CD4-positive, alpha-beta T cell (primary cell): Measurements from ENCODE around the gene CDH4. TPM values are rescaled to one million over a fixed set of nuclear protein-coding genes. Genes with fewer than 3 reads are reported as not detected.

Source experiments
- ATAC-seq: fragments of 200-7000 bp; cut with Tn5 transposase; one replicate; pipeline ENCODE4 v1.10.0; 2022; ENCODE audit warnings: mild to moderate bottlenecking; ENCODE audit not compliant: poor library complexity
- CTCF ChIA-PET: fragments of 350-600 bp; sonication (Branson Sonifier 250); formaldehyde crosslinking; loops from one replicate; lab custom pipeline; 2021; ENCODE audit warnings: antibody characterized with exemption, inconsistent platforms; lab: Charles Lee
- POLR2A ChIA-PET: fragments of 350-600 bp; sonication (Branson Sonifier 250); formaldehyde crosslinking; loops from one replicate; lab custom pipeline; 2021; ENCODE audit warnings: antibody characterized with exemption, inconsistent platforms; lab: Charles Lee
- DNase-seq, 14 experiments: peaks; one replicate each; pipeline ENCODE4 v3.0.0-alpha.2; 2013 to 2020; ENCODE audit warnings: mixed read lengths in 2 of 14
- H3K27ac ChIP-seq, 2 donors: one replicate each; pipeline versions ENCODE4 v1.5.1 to v1.7.0; 2013; ENCODE audit warnings: low read length in 2 of 2, low read depth in 1 of 2, mild to moderate bottlenecking in 1 of 2
- H3K27me3 ChIP-seq, 2 experiments: 1 replicate in 1 of 2; 2 replicates in 1 of 2; pipeline versions ENCODE4 v1.6.1 to v1.7.0; 2013; ENCODE audit warnings: low read length in 2 of 2, control low read depth in 1 of 2, mild to moderate bottlenecking in 1 of 2, moderate library complexity in 1 of 2; ENCODE audit not compliant: insufficient read depth in 2 of 2, control insufficient read depth in 1 of 2
- H3K36me3 ChIP-seq: one replicate; pipeline ENCODE4 v1.6.1; 2013; ENCODE audit warnings: low read length, control low read depth; ENCODE audit not compliant: insufficient read depth
- H3K4me1 ChIP-seq: one replicate; pipeline ENCODE4 v1.6.1; 2013; ENCODE audit warnings: low read length, control low read depth; ENCODE audit not compliant: insufficient read depth
- H3K4me3 ChIP-seq: one replicate; pipeline ENCODE4 v1.5.1; 2013; ENCODE audit warnings: mild to moderate bottlenecking, low read length, moderate library complexity
- H3K9me3 ChIP-seq, 2 experiments: 1 replicate in 1 of 2; 2 replicates in 1 of 2; pipeline versions ENCODE4 v1.6.1 to v1.7.0; 2013; ENCODE audit warnings: low read length in 2 of 2, mild to moderate bottlenecking in 2 of 2, control low read depth in 1 of 2, moderate library complexity in 1 of 2; ENCODE audit not compliant: control insufficient read depth in 1 of 2, insufficient read depth in 1 of 2
- H3K27ac Mint-ChIP-seq: one replicate; pipeline ENCODE4 v1.8.0; 2020; ENCODE audit warnings: mixed read lengths
- H3K27me3 Mint-ChIP-seq: one replicate; pipeline ENCODE4 v1.8.0; 2021; ENCODE audit warnings: mixed read lengths
- H3K36me3 Mint-ChIP-seq: one replicate; pipeline ENCODE4 v1.8.0; 2021; ENCODE audit warnings: low read depth, mixed read lengths
- H3K4me1 Mint-ChIP-seq: one replicate; pipeline ENCODE4 v1.8.0; 2021; ENCODE audit warnings: low read depth, mixed read lengths
- H3K4me3 Mint-ChIP-seq: one replicate; pipeline ENCODE4 v1.8.0; 2020; ENCODE audit warnings: mild to moderate bottlenecking, mixed read lengths
- H3K9me3 Mint-ChIP-seq: one replicate; pipeline ENCODE4 v1.8.0; 2020; ENCODE audit warnings: mixed read lengths
- CTCF ChIP-seq: fragments of 200-600 bp; IDR thresholded peaks from one replicate; pipeline ENCODE4 v1.8.0; 2022; ENCODE audit warnings: antibody characterized with exemption, mild to moderate bottlenecking
- intact Hi-C, 2 experiments: fragments of 100-400 bp; cut with DNase I in 1 of 2; cut with micrococcal nuclease in 1 of 2; formaldehyde crosslinking; loops; one replicate each; pipeline versions ENCODE4 v1.15.1 to v1.9.0; 2023 to 2025; cut with DNase I, micrococcal nuclease
- total RNA-seq, 174 experiments: library from RNA in 2 of 174; stranded (reverse) in 2 of 174; gene quantifications; one replicate each; pipeline ENCODE4 v1.2.3 and lab custom pipeline; 2021 to 2026

Gene CDH4
- total RNA-seq, 2 experiments from 2014 or later, result 0.11 TPM

GRCh38 chr20:61797971-61798411 is 545.9 kb downstream of the CDH4 start:
- DNase-seq (no peak), ATAC-seq (no peak)
- Mint-ChIP-seq H3K27me3 (peaks cover 6% of the 10 kb centered on the region), H3K9me3 (no peaks in the 10 kb centered on the region), H3K36me3 (no peaks in the 10 kb centered on the region), H3K4me1 (no peaks in the 10 kb centered on the region), H3K4me3 (no peak overlapping the region), H3K27ac (no peak overlapping the region)
- Histone ChIP-seq H3K27ac (no peak overlapping the region), H3K36me3 (no peaks in the 10 kb centered on the region), H3K4me1 (no peaks in the 10 kb centered on the region), H3K9me3 (peaks cover 0 to 30% of the 10 kb centered on the region in 2 experiments), H3K4me3 (no peak overlapping the region), H3K27me3 (no peaks in the 10 kb centered on the region)
- ChIA-PET POLR2A (no interaction called here), CTCF (no interaction called here)
- no peak for TF ChIP-seq CTCF
- intact Hi-C loops, result no loop called here

GRCh38 chr20:61798632-61799031 is 546.6 kb downstream of the CDH4 start:
- no peak for TF ChIP-seq CTCF
- Histone ChIP-seq H3K4me1 (no peaks in the 10 kb centered on the region), H3K4me3 (no peak overlapping the region), H3K36me3 (no peaks in the 10 kb centered on the region), H3K9me3 (peaks cover 0 to 25% of the 10 kb centered on the region in 2 experiments), H3K27me3 (no peaks in the 10 kb centered on the region), H3K27ac (no peak overlapping the region)
- POLR2A ChIA-PET, result no interaction called here
- CTCF ChIA-PET, result no interaction called here
- intact Hi-C loops, result no loop called here
- no peaks in the 10 kb centered on the region for H3K36me3 Mint-ChIP-seq
- H3K27ac Mint-ChIP-seq, result no peak overlapping the region
- no peak overlapping the region for H3K4me3 Mint-ChIP-seq
- DNase-seq (no peak), ATAC-seq (no peak)
- H3K27me3 Mint-ChIP-seq, result peaks cover 6% of the 10 kb centered on the region
- H3K4me1 Mint-ChIP-seq, result no peaks in the 10 kb centered on the region
- no peaks in the 10 kb centered on the region for H3K9me3 Mint-ChIP-seq

DNA sequence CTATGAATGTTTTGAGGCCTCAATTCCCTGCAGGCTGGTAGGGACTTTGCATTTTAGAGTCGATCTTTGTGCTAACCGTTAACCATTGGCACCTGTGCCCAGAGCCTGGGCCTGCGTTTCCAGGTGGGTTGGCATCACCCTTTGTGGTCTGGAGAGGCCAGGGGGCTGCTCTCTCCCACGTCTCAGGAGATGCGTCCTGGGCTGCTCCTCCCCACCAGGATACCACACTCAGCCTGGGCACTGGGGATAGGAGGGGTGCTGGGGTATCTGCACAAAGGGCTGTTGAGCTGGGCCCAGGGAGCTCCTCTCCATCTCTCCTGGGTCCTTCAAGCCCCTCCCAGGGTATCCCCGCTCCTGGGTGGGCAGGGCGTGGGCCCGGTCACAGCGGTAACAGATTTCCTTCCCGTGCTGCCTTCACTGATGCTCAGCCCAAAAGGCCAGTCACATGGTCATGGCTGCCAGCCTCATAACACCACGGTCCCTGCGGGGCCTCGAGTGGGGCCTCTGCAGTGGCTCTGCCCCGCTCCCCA is 547.4 kb downstream of the CDH4 start:
- DNase-seq (no peak), ATAC-seq (no peak)
- no peak overlapping the region for H3K27ac ChIP-seq
- H3K36me3 ChIP-seq, result no peaks in the 10 kb centered on the region
- H3K4me1 ChIP-seq, result no peaks in the 10 kb centered on the region
- ChIA-PET CTCF (no interaction called here), POLR2A (no interaction called here)
- H3K4me3 ChIP-seq, result no peak overlapping the region
- peaks cover 0 to 25% of the 10 kb centered on the region in 2 experiments for H3K9me3 ChIP-seq
- no peaks in the 10 kb centered on the region for H3K36me3 Mint-ChIP-seq
- H3K4me1 Mint-ChIP-seq, result no peaks in the 10 kb centered on the region
- intact Hi-C loops, result no loop called here
- no peaks in the 10 kb centered on the region for H3K27me3 ChIP-seq
- peaks cover 7% of the 10 kb centered on the region for H3K27me3 Mint-ChIP-seq
- H3K27ac Mint-ChIP-seq, result no peak overlapping the region
- no peaks in the 10 kb centered on the region for H3K9me3 Mint-ChIP-seq
- no peak for TF ChIP-seq CTCF
- H3K4me3 Mint-ChIP-seq, result no peak overlapping the region
